GM12878 (cell line): ENCODE data around the gene UGT1A8. TPM values are rescaled to one million over a fixed set of nuclear protein-coding genes. Genes with fewer than 3 reads are reported as not detected.

Experiments
- ATAC-seq: fragments of 200-7000 bp; cut with Tn5 transposase; 3 replicates; pipeline ENCODE4 v1.9.1; 2020; ENCODE audit warnings: mild to moderate bottlenecking, moderate library complexity
- BruUV-seq: library from RNA; stranded (reverse); fragments of 400-500 nt; replicated peaks from 2 replicates; lab custom pipeline; 2021; lab: Mats Ljungman, UMichigan
- CTCF ChIA-PET: fragments of 300-600 bp; sonication (Branson Sonifier 250); formaldehyde crosslinking; extraction: SDS; loops from one replicate; lab custom pipeline; 2021; ENCODE audit warnings: inconsistent platforms; lab: Yijun Ruan, JAX
- POLR2A ChIA-PET: fragments of 350-600 bp; formaldehyde crosslinking; extraction: SDS; loops from one replicate; lab custom pipeline; 2021; ENCODE audit warnings: inconsistent platforms; lab: Charles Lee
- RAD21 ChIA-PET: fragments of 300-600 bp; sonication (Branson Sonifier 250); formaldehyde crosslinking; loops from one replicate; lab custom pipeline; 2023; ENCODE audit warnings: antibody characterized with exemption; ENCODE audit not compliant: unreplicated experiment; lab: Charles Lee
- SMC1A ChIA-PET: fragments of 300-600 bp; sonication (Branson Sonifier 250); formaldehyde crosslinking; loops from one replicate; lab custom pipeline; 2023; ENCODE audit not compliant: unreplicated experiment, uncharacterized antibody; lab: Charles Lee
- DNase-seq: peaks from one replicate; pipeline ENCODE4 v3.0.0-alpha.2; 2011; ENCODE audit warnings: low read depth, low spot score
- FAIRE-seq: peaks from 3 replicates; lab custom pipeline; 2011; peaks lifted over from hg19 to GRCh38; lab: Jason Lieb, UNC
- H2AFZ ChIP-seq: 2 replicates; pipeline ENCODE4 v1.6.0; 2011; ENCODE audit warnings: low read depth, low read length, control low read depth; ENCODE audit not compliant: control insufficient read depth
- H3K27ac ChIP-seq: 2 replicates; pipeline ENCODE4 v1.5.1; 2011; ENCODE audit warnings: control low read depth; ENCODE audit not compliant: control insufficient read depth, insufficient read depth
- H3K27me3 ChIP-seq, 2 experiments: replicated peaks in 1 of 2; 2 replicates each; pipeline versions ENCODE4 v1.6.0 to v1.6.1; 2011; ENCODE audit warnings: low read length in 1 of 2; ENCODE audit not compliant: control insufficient read depth in 2 of 2, insufficient read depth in 2 of 2
- H3K36me3 ChIP-seq, 2 experiments: 2 replicates each; pipeline ENCODE4 v1.5.1; 2011; ENCODE audit warnings: low read length in 1 of 2; ENCODE audit not compliant: control insufficient read depth in 2 of 2, insufficient read depth in 2 of 2
- H3K4me1 ChIP-seq: 2 replicates; pipeline ENCODE4 v1.6.1; 2011; ENCODE audit warnings: mild to moderate bottlenecking, low read length, moderate library complexity, mixed read lengths; ENCODE audit not compliant: control insufficient read depth, insufficient read depth
- H3K4me2 ChIP-seq: 2 replicates; pipeline ENCODE4 v1.6.0; 2011; ENCODE audit warnings: control low read depth; ENCODE audit not compliant: control insufficient read depth, insufficient read depth
- H3K4me3 ChIP-seq: fragments of 200-600 bp; sonication (generic); 2 replicates; pipeline ENCODE4 v1.5.1; 2016
- H3K79me2 ChIP-seq: 2 replicates; pipeline ENCODE4 v1.6.0; 2011; ENCODE audit warnings: low read length; ENCODE audit not compliant: control insufficient read depth, insufficient read depth
- H3K9ac ChIP-seq: 2 replicates; pipeline ENCODE4 v1.8.0; 2011; ENCODE audit warnings: low read length, control low read depth, mixed read lengths; ENCODE audit not compliant: control insufficient read depth, insufficient read depth
- H3K9me3 ChIP-seq: replicated peaks from 3 replicates; pipeline ENCODE4 v1.5.1; 2011; ENCODE audit warnings: mild to moderate bottlenecking, low read length; ENCODE audit not compliant: control insufficient read depth, insufficient read depth
- H4K20me1 ChIP-seq: 2 replicates; pipeline ENCODE4 v1.6.0; 2011; ENCODE audit not compliant: control insufficient read depth, insufficient read depth
- EZH2 ChIP-seq: IDR thresholded peaks from 2 replicates; pipeline ENCODE4 v1.6.1; 2012; ENCODE audit warnings: low read depth, mild to moderate bottlenecking, control low read depth, inconsistent platforms, low read length, borderline replicate concordance; ENCODE audit not compliant: control insufficient read depth
- GATAD2B ChIP-seq: fragments of 450-650 bp; conservative IDR thresholded peaks from 2 replicates; pipeline ENCODE4 v1.6.1; 2017; ENCODE audit warnings: low read depth, mild to moderate bottlenecking, moderate library complexity
- HDAC2 ChIP-seq: fragments of 200-600 bp; sonication (generic); IDR thresholded peaks from 2 replicates; pipeline ENCODE4 v1.6.1; 2017
- IRF4 ChIP-seq: IDR thresholded peaks from 2 replicates; pipeline ENCODE4 v1.6.1; 2011; ENCODE audit warnings: low read depth, low read length
- ZBED1 ChIP-seq: IDR thresholded peaks from 2 replicates; pipeline ENCODE4 v1.6.1; 2016; ENCODE audit warnings: borderline replicate concordance
- ZNF207 ChIP-seq: fragments of 450-650 bp; IDR thresholded peaks from 2 replicates; pipeline ENCODE4 v1.6.1; 2014; ENCODE audit warnings: antibody characterized with exemption, mild to moderate bottlenecking, borderline replicate concordance
- WGBS: methylation state at CpG from one replicate; pipeline ENCODE4 v1.1.6; 2016; ENCODE audit warnings: low lambda C conversion rate; ENCODE audit not compliant: insufficient replicate concordance, insufficient coverage; ENCODE audit errors: missing lambda C conversion rate; 5-methylcytosine and 5-hydroxymethylcytosine counted together
- in situ Hi-C: fragments of 300-500 bp; cut with MboI; formaldehyde crosslinking; loops from 9 replicates; pipeline ENCODE4 v1.14.3; 2018; ENCODE audit warnings: mixed read lengths
- intact Hi-C: fragments of 100-400 bp; cut with micrococcal nuclease; formaldehyde crosslinking; loops from one replicate; pipeline ENCODE4 v1.14.2; 2022; ENCODE audit not compliant: unreplicated experiment
- polyA plus RNA-seq, 11 experiments: library from polyadenylated mRNA; depleted of rRNA in 4 of 11; unstranded in 6 of 11; stranded (reverse) in 5 of 11; fragments of >200 nt; fragmentation: Nextera tagmentation in 4 of 11; fragmentation: Illumina TruSeq in 1 of 11; extraction: Ambion mirVana in 4 of 11; extraction: Trizol in 1 of 11; gene quantifications; 1 replicate in 1 of 11; 2 replicates in 10 of 11; pipeline versions ENCODE4 v1.2.1 to v1.2.3, GENCODE V29; 2011 to 2016; ENCODE audit warnings: inconsistent platforms in 2 of 11, missing spikeins in 2 of 11, low read depth in 1 of 11
- total RNA-seq, 4 experiments: library from RNA; depleted of rRNA in 3 of 4; stranded (reverse); fragments of >200 nt in 3 of 4; fragmentation: Illumina TruSeq in 1 of 4; extraction: Trizol in 1 of 4; gene quantifications; 2 replicates each; pipeline versions ENCODE4 v1.2.1 to v1.2.3, GENCODE V29; 2013 to 2021
- TF ChIP-seq, protein P1 (sequence below): IDR thresholded peaks from 2 replicates; pipeline ENCODE4 v1.6.1; 2012; ENCODE audit warnings: improper control_type of control experiment, low read depth, low read length; ENCODE audit not compliant: insufficient replicate concordance
- TF ChIP-seq, protein P2 (sequence below), 3 experiments: IDR thresholded peaks in 2 of 3; conservative IDR thresholded peaks in 1 of 3; 2 replicates each; pipeline ENCODE4 v1.5.1; 2011; ENCODE audit warnings: low read depth in 3 of 3, low read length in 3 of 3, mild to moderate bottlenecking in 3 of 3, control low read depth in 2 of 3, moderate library complexity in 2 of 3, inconsistent platforms in 1 of 3, mixed read lengths in 1 of 3; ENCODE audit not compliant: control insufficient read depth in 2 of 3, insufficient read depth in 1 of 3; ENCODE audit errors: extremely low read depth in 1 of 3
- TF ChIP-seq, protein P3 (sequence below): fragments of 450-650 bp; IDR thresholded peaks from 2 replicates; pipeline ENCODE4 v1.6.1; 2017; ENCODE audit warnings: borderline replicate concordance

Gene UGT1A8
- total and polyA plus RNA-seq, 10 of the 15 experiments (the other 5 are each of a cell fraction or from before 2014, with no cell fraction given): not detected

DNA sequence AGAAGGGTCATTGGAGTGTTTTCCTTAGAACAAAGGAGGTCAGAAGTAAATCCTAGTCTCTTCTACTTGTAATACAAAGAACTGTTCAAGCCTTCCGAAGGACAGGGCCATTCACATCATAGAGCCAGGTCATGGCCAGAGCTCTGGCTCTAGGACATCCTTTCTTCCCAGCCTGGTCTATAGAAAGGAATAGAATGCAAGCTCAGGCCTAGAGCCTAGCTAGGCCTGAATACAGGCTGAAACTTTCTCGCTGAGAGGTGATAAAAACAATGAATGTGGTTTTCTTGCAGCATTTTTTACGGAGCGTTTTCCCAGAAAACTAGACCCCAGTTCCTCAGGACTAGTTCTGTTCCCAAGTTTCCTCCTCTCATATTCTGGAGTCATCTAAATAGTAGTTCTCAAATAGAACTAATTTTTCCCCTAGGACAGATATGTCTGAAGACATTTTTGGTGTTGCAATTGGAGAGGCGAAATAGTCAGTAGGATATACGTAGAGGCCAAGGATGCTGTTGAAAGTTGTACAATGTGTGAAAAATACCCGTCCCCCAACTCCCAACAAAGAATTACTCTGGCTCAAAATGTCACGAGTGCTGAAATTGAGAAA lies 82.1 kb downstream of the UGT1A8 start:
- Histone ChIP-seq H3K27ac (no peak overlapping the region), H3K4me1 (no peaks in the 10 kb centered on the region), H3K4me2 (no peak overlapping the region), H3K9ac (no peak overlapping the region), H3K27me3 (no peaks in the 10 kb centered on the region), H3K79me2 (no peaks in the 10 kb centered on the region), H3K36me3 (no peaks in the 10 kb centered on the region), H2AFZ (no peak overlapping the region), H4K20me1 (no peaks in the 10 kb centered on the region), H3K4me3 (no peak overlapping the region), H3K9me3 (no peaks in the 10 kb centered on the region)
- TF ChIP-seq HDAC2: no peak
- TF ChIP-seq ZNF207: no peak
- TF ChIP-seq, protein P1, sequence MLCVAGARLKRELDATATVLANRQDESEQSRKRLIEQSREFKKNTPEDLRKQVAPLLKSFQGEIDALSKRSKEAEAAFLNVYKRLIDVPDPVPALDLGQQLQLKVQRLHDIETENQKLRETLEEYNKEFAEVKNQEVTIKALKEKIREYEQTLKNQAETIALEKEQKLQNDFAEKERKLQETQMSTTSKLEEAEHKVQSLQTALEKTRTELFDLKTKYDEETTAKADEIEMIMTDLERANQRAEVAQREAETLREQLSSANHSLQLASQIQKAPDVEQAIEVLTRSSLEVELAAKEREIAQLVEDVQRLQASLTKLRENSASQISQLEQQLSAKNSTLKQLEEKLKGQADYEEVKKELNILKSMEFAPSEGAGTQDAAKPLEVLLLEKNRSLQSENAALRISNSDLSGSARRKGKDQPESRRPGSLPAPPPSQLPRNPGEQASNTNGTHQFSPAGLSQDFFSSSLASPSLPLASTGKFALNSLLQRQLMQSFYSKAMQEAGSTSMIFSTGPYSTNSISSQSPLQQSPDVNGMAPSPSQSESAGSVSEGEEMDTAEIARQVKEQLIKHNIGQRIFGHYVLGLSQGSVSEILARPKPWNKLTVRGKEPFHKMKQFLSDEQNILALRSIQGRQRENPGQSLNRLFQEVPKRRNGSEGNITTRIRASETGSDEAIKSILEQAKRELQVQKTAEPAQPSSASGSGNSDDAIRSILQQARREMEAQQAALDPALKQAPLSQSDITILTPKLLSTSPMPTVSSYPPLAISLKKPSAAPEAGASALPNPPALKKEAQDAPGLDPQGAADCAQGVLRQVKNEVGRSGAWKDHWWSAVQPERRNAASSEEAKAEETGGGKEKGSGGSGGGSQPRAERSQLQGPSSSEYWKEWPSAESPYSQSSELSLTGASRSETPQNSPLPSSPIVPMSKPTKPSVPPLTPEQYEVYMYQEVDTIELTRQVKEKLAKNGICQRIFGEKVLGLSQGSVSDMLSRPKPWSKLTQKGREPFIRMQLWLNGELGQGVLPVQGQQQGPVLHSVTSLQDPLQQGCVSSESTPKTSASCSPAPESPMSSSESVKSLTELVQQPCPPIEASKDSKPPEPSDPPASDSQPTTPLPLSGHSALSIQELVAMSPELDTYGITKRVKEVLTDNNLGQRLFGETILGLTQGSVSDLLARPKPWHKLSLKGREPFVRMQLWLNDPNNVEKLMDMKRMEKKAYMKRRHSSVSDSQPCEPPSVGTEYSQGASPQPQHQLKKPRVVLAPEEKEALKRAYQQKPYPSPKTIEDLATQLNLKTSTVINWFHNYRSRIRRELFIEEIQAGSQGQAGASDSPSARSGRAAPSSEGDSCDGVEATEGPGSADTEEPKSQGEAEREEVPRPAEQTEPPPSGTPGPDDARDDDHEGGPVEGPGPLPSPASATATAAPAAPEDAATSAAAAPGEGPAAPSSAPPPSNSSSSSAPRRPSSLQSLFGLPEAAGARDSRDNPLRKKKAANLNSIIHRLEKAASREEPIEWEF: no peak
- TF ChIP-seq, protein P2, sequence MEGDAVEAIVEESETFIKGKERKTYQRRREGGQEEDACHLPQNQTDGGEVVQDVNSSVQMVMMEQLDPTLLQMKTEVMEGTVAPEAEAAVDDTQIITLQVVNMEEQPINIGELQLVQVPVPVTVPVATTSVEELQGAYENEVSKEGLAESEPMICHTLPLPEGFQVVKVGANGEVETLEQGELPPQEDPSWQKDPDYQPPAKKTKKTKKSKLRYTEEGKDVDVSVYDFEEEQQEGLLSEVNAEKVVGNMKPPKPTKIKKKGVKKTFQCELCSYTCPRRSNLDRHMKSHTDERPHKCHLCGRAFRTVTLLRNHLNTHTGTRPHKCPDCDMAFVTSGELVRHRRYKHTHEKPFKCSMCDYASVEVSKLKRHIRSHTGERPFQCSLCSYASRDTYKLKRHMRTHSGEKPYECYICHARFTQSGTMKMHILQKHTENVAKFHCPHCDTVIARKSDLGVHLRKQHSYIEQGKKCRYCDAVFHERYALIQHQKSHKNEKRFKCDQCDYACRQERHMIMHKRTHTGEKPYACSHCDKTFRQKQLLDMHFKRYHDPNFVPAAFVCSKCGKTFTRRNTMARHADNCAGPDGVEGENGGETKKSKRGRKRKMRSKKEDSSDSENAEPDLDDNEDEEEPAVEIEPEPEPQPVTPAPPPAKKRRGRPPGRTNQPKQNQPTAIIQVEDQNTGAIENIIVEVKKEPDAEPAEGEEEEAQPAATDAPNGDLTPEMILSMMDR (IDR thresholded peaks at IDR 0.05 in 2 of 3, conservative IDR thresholded peaks at IDR 0.05 in 1 of 3; ENCODE audit: control insufficient read depth in 2 of 3, extremely low read depth in 1 of 3, insufficient read depth in 1 of 3, low read depth in 3 of 3, low read length in 3 of 3): no peak
- no peak for TF ChIP-seq GATAD2B
- TF ChIP-seq IRF4: no peak
- no peak for TF ChIP-seq ZBED1
- TF ChIP-seq, protein P3, sequence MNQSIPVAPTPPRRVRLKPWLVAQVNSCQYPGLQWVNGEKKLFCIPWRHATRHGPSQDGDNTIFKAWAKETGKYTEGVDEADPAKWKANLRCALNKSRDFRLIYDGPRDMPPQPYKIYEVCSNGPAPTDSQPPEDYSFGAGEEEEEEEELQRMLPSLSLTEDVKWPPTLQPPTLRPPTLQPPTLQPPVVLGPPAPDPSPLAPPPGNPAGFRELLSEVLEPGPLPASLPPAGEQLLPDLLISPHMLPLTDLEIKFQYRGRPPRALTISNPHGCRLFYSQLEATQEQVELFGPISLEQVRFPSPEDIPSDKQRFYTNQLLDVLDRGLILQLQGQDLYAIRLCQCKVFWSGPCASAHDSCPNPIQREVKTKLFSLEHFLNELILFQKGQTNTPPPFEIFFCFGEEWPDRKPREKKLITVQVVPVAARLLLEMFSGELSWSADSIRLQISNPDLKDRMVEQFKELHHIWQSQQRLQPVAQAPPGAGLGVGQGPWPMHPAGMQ: no peak
- no peak for TF ChIP-seq EZH2
- WGBS: 54% methylated on average over 8 of the region's 8 CpGs
- FAIRE-seq (no peak), DNase-seq (no peak), ATAC-seq (no peak)
- POLR2A ChIA-PET: no interaction called here
- no TSS peak for BruUV-seq
- SMC1A ChIA-PET: interaction anchor here (1.0 kb wide), 1 partner anchor 45 kb away, joined by 3 read pairs; no protein-coding TSS in a partner anchor
- intact Hi-C loops (no loop called here), in situ Hi-C loops (no loop called here)
- RAD21 ChIA-PET: no interaction called here
- CTCF ChIA-PET: no interaction called here
